ENCODE results near the gene GPR155. TPM values are rescaled to one million over a fixed set of nuclear protein-coding genes. Genes with fewer than 3 reads are reported as not detected.

Gene GPR155
- 10.9 TPM for total RNA-seq
- long read RNA-seq, full-length matches to known transcripts, result 13 of 23 reads
- long read RNA-seq, partial matches to known transcripts, result 2 of 23 reads
- long read RNA-seq, other reads (novel, unspliced or antisense), result 8 of 23 reads

DNA sequence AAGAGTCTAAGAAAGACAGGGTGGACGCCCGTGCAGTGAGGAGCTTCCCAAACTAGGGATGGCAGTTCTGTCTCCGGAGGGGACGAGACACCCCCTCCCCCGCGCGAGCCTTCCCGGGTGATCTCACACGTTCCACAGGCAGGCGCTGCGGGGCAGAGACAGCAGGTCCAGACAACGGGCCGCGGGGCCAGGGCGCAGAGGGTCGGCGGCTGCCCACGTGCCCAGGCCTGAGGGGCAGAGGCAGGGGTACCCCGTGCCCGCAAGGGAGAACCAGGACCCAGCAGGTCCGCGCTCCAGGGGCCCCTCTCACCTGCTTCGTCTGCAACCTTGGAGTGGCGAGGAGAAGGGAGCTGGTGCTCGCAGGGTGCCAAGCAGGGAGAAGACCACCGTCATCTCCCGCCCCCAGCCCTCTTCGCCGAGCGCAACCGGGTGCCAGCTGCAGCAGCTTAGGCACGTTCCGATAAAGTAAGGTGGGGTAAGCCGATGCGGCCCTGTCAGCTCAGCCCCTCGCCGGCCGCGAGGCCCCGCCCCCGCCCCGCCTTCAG is at the start of gene GPR155:
Gene GPR155 (minus strand): TSS at position 467 of the 545 bp plus-strand sequence. CDS start 5,073 bp downstream, outside the sequence.
- intact Hi-C loops (cut with DNase I), result loop anchor here (5.0 kb wide), 2 partner anchors 89 to 196 kb away; partner anchors contain the start of gene SCRN3
- DNase-seq (ENCODE audit: low spot score), result peak; percentile 88

DNA sequence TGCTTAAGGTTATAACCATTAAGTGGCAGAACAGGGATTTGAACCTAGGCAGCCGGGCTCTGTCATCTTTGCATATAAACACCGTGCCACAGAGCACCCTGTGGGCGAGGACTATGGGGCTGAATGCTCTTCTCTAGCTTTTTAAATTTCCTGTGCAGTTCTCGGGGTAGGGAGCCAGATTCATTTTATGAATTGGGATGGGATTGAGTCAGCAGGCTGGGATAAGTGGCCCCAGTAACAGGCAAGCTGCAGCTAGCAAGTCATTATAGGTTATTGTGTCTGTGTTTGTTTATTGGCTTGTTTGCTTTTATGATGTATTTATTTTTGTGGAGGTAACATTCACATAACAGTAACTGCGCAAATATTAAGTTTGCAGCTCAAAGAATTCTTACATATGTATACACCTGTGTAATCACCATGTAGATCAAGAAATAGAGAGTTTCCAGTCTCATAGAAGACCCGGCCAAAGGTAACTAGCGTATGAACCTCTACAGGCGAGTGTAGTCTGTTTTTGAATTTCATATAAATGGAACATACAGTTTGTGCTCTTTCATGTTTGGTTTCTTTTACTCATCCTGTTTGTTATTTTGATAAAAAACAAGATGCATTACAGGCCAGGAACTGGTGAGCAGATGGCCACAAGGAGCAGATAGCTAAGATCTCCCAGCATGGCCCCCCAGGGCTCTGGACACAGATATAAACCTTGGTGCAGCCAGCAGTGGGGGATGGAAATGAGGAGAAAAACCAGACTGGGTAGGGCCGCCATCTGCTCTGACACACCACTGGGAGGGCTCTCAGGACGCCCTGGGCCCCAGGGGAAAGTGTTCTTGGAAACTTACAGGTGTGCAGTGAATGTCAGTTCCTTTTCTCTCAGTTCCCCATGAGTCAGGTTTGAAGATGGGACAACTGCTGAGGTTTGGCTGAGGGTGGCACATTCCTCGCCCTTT is 49.2 kb upstream of the GPR155 start:
- DNase-seq (ENCODE audit: low spot score), result no peak
- intact Hi-C loops (cut with DNase I), result no loop called here

DNA sequence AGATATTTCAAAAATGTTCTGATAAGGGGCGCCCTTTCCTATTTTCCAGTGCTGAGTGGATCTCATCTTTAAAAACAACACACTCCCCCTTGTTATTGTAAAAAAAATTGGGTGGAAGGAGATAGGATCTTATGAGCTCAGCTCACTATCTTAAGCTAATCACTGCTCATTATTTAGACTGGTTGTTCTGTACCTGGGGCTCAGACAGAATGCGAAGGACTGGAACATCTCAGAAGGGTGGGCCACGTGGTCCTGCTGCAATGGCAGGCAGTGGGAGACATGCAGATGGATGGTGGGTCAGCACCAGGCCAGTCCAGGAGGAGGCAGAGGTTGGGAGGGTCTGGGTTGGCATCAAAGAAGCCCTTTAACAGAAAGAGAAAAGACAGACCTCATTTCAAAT is 48.3 kb upstream of the GPR155 start:
- intact Hi-C loops (cut with DNase I), result no loop called here
- DNase-seq (ENCODE audit: low spot score), result no peak

DNA sequence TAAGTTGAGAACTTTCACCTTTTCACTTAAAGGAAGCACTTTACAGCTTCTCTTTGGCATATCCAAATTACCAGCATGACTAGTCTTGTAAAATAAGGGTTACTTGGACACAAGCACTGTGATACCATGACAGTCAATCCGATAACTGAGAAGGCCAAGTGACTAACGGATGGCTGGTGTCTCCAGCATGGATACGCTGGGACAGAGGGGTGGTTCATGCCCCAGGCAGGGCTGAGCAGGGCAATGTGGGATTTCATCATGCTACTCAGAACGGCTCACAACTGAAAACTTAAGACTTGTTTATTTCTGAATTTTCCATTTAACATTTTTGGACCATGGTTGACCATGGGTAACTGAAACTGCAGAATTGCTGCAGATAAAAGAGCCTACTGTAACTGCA is 43.1 kb upstream of the GPR155 start:
- intact Hi-C loops (cut with DNase I), result no loop called here
- no peak for DNase-seq (ENCODE audit: low spot score)

DNA sequence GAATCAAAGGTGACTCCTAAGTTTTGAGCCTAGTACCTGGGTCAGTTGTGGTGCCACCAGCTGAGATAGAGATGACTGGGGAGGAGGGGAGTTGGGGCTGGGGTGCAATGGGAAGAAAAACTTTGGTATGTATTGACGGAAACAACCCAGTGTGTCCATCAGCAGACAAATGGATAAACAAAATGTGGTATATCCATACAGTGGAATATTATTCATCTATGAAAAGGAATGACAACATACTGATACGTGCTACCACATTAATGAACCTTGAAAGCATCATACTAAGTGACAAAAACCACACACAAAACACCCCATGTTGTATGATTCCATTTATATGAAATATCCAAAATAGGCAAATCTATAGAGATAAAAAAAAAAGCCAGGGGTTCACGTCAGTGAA is 41.1 kb upstream of the GPR155 start:
- DNase-seq (ENCODE audit: low spot score), result no peak
- intact Hi-C loops (cut with DNase I), result no loop called here

DNA sequence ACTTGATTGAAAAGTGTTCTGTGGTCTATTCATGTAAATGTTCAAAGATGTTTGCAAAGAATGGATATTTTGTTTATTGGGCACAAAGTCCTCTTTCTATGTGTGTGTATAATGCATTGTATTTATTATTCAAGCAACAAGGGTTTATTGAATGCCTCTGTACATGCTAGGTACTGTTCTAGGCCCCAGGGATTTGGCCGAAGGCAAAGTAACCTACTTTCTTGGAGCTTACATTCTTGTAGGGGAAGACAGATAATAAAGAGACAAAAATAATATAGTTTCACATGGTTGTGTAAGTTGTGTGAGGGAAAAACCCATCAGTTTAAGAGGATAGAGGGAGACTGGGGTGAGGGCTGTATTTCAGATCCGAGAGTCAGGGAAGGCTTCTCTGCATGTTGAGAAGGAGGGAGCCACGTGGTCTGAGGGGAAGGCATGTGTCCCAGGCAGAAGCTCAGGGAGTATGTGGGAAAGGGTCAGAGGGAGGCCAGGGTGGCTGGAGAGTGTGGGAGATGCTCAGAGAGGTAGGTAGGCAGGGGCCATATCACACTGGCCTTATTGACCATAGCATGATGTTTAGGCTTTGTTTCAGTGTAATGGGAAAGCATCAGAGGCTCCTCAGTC is 40.4 kb upstream of the GPR155 start:
- no peak for DNase-seq (ENCODE audit: low spot score)
- intact Hi-C loops (cut with DNase I), result no loop called here

DNA sequence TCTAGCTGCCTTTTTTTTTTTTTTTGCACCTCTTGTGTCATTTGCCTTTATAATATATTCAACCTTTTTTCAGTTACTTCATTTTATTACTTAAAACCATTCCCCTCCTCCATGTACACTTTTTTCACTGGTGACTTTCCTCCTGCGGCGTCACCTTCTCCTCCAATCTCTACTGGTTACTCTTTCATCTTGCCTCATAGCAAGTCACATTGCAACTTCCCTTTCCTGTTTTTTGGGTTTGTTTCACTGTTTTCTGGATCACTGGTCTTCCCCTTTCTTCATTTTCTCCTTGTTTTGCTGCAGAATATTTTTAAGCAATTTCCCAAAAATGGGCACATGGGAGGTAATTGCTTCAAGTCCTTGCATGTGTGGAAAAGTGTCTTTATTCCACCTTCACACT is 37.7 kb upstream of the GPR155 start:
- intact Hi-C loops (cut with DNase I), result loop anchor here (5.0 kb wide), 1 partner anchor 57 kb away; no protein-coding TSS in a partner anchor
- DNase-seq (ENCODE audit: low spot score), result no peak

DNA sequence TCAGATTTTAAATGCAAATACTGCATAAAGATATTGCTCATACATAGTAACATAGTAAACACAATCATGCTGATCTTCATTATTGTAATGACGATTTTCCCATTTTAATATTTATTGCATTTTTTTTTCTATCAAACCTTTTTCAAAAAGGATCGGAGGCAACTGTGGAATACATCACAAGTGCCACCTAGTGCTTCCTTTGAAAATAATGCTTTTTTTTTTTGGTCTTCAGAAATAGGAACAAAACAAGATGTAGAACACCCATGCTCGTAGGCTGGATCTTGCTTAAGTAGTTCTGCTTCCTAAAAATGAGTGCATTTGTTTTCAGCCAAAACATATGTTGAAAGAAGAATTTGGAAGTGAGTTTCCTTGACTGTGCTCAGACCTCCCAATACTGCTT is 35.7 kb upstream of the GPR155 start:
- no peak for DNase-seq (ENCODE audit: low spot score)
- intact Hi-C loops (cut with DNase I), result loop anchor here (5.0 kb wide), 1 partner anchor 55 kb away; no protein-coding TSS in a partner anchor

DNA sequence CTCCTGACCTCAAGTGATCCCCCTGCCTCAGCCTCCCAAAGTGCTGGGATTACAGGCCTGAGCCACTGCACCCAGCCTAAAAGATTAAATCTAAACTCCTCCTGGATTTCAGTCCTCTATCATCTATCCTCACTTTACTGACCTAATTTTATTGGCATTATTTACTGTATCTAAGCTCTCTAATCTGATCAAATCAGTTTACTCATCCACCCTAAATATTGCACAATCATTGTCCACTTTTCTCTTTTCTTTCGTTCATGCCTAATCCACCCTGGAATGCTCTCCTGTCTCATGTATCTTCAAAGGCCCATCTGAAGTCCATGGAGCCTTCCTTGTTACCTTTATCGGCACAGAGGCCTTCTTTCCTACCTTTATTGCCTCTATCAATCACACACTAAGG is 31.6 kb upstream of the GPR155 start:
- intact Hi-C loops (cut with DNase I), result no loop called here
- DNase-seq (ENCODE audit: low spot score), result no peak

DNA sequence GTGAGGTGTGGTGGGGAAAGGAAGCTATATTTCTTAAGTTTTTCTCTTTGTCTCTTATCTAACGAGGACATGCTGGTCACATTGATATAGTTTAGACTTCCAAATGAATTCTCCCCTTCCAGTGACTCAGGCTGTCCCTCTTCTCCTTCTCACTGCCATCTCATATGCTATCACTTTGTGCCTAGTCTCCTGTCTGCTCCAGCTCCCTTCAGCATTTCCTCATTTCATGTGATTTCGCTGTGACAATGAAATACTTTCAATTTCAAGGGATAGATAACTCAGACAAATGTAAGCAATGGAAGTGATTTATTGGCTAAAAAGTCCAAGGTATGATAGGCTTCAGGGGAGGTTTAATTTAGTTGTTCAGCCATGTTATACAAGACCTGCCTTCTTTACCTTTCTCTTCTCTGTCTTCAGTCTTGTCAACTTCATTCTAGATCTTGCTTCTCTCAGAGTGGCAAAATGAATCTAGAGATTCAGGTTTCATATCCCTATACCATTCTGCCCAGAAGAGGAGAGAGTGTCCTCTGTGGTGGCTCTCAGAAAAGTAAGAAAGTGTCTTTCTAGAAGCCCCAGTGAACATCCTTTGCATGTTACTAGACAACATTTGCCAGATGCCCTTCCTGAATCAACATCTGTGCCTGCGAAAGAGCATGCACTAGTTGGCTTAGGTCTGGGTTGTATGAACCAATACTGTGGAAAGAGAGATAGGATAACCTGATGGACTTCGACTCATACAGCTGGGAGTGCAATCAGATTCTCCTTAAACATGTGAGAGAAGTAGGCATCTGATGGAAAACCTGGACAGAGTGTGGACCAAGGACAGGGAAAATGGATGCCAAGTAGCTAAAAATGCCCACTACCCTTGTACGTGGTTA is 29.9 kb upstream of the GPR155 start:
- no peak for DNase-seq (ENCODE audit: low spot score)
- intact Hi-C loops (cut with DNase I), result no loop called here

DNA sequence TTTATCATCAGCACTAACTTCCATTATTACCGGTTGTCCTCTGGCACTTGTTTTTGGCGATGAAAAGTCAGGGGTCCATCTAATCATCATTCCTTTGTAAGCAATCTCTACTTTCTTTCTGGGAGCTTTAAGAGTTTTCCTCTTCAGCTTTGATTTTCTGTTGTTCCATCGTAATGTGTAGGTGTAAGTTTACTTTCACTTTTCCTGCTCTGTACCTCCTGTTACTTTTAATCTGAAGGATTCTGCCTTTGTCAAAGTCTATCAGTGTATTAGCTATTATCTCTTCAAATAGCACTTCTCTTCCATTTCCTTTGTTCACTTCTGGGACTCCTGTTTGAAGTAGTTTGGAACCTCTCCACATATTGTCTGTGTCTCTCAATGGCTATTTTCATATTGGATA is 25.5 kb upstream of the GPR155 start:
- DNase-seq (ENCODE audit: low spot score), result no peak
- intact Hi-C loops (cut with DNase I), result no loop called here

DNA sequence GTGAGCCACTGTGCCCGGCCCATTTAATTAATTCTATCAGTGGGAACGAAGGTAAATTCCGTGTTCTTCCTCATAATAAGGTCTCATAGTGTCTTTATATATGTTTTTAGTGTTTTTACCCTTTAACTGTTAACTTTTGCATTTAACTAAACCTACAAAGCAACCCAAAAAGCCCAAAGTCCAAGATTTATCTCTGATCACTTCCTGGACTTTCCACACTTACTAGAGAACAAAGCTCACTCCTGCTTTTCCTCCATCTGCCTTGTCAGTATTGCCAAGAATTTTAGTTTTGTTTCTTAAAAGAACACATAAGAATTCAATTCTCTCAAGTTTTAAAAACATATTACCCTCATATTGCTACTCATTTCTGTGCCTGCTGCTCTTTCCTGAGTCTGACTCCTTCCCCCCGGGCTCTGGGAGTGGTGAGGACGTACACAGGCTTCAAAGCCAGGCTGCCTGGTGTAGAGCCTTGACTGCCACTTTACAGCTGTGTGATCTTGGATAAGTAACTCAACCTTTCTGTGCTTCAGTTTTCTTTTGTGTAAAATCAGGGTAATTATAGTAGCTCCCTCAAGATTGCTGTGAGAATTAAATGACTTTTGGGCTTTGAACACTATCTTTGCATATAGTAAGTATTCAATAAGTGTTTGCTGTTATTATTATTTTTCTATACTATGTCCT is 24.9 kb upstream of the GPR155 start:
- DNase-seq (ENCODE audit: low spot score), result no peak
- intact Hi-C loops (cut with DNase I), result no loop called here

- intact Hi-C loops (cut with DNase I), result no loop called here
- DNase-seq (ENCODE audit: low spot score), result no peak
These were observed 23.9 kb upstream of the GPR155 start for GRCh38 chr2:174510583-174511189.

DNA sequence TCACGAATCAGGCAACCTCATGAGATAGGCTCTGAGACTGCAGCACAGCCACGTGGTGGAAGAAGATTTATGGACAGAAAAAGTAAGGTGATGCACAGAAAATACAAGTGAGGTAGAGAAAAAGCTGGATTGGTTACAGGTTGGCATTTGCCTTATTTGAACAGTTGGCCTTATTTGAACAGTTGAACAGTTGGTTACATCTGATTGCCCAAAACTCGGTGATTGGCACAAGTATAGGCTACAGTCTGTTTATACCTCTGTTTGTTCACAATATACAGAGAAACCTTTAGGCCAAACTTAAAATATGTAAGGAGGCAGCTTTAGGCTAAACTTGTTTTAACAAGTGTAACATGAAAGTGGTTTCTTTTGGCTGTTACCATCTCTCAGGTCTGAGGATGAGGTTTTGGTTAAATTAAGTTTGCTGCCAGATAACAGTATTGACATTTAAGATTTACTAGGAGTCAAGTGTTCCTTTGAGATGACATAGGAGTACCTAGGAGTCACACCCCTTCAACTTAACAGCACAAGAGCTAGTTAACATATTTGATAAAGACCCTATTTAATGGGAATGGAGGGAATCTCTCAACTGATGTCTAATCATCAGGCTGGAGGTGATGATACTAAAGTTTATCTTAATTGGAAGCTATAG is 16.5 kb upstream of the GPR155 start:
- DNase-seq (ENCODE audit: low spot score), result no peak
- intact Hi-C loops (cut with DNase I), result no loop called here

DNA sequence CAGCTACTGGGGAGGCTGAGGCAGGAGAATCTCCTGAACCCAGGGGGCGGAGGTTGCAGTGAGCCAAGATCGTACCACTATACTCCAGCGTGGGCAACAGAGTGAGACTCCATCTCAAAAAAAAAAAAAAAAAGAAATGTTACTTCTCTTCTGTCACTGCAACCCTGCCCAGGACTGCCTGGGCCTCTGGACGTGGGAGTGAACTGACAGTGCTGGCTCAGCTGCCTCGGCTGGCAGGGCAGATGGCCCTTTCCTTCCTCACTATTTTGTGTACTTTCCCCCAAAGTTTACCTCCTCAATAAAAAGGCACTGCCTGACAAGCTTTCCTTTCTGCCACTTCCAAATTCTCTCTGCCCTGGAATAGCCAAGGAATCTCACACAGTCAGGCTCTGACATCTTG is 12.5 kb upstream of the GPR155 start:
- intact Hi-C loops (cut with DNase I), result no loop called here
- no peak for DNase-seq (ENCODE audit: low spot score)

DNA sequence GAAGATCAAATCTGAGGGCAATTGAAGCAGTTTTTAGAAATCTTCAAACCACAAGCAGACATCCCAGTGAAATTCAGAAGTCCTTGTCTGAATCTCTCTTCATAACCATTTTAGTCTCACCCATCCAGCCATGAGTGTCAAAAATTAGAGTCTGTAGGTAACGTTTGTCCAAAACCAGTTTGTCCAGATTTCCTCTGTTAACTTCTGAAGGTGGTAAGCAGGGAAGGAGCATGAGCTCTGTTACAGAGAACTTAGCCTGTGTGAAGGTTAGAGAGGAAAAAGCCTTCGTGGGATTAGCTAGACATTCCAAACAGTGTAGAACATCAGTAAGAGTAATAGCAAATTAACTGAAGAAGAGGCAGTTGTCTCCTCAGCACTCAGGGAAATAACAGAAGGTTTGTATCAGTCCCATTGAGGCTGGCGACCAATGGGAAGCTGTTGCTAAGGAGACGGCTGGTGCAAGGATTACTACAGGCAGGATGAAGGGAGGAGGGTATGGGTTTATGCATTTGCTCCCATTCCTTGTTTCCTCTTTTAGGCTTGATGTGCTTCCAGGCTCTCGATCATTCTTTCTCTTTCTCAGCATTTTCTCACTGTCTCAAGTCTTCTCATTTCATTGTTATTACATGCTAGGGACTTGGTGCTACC is 8.7 kb upstream of the GPR155 start:
- DNase-seq (ENCODE audit: low spot score), result no peak
- intact Hi-C loops (cut with DNase I), result no loop called here

- intact Hi-C loops (cut with DNase I), result no loop called here
These were observed 6.9 kb upstream of the GPR155 start for GRCh38 chr2:174493549-174494331.

More at GRCh38 chr2:174493549-174494331, 6.9 kb upstream of the GPR155 start:
- no peak for DNase-seq (ENCODE audit: low spot score)
